HuH-7.5 (cell line): ENCODE measurements around the gene HEXD.
A peak's percentile ranks its signal among the peaks of the same experiment; 100 is the strongest.
"Not testable (repeated sequence)": the region's sequence is repeated elsewhere in the genome, so short reads cannot be mapped to it uniquely, and the experiment has no call there.

Experiments
- DNase-seq: peaks from one replicate; pipeline ENCODE4 v3.0.0; 2011; ENCODE audit warnings: low spot score

HEXD gene

GRCh38 chr17:82382220-82382932 is 35.8 kb upstream of the HEXD start:
- DNase-seq: not testable (repeated sequence)

- no peak for DNase-seq
Observed at GRCh38 chr17:82382933-82383255, 35.3 kb upstream of the HEXD start.

- no peak for DNase-seq
Observed at GRCh38 chr17:82383411-82383810, 34.7 kb upstream of the HEXD start.

GRCh38 chr17:82384051-82384729 is 34.0 kb upstream of the HEXD start:
- DNase-seq: no peak

GRCh38 chr17:82384730-82385481 is 33.2 kb upstream of the HEXD start:
- DNase-seq: peak; percentile 58

- no peak for DNase-seq
Observed at GRCh38 chr17:82385559-82386254, 32.4 kb upstream of the HEXD start.

GRCh38 chr17:82386255-82386831 is 31.8 kb upstream of the HEXD start:
- no peak for DNase-seq

- no peak for DNase-seq
Observed at GRCh38 chr17:82386881-82387704, 31.1 kb upstream of the HEXD start.

- DNase-seq: no peak
Observed at GRCh38 chr17:82387705-82388106, 30.4 kb upstream of the HEXD start.

GRCh38 chr17:82388223-82388921 is 29.8 kb upstream of the HEXD start:
- no peak for DNase-seq

- no peak for DNase-seq
Observed at GRCh38 chr17:82388922-82389283, 29.2 kb upstream of the HEXD start.

- no peak for DNase-seq
Observed at GRCh38 chr17:82389379-82389778, 28.8 kb upstream of the HEXD start.

GRCh38 chr17:82390015-82390859 is 27.9 kb upstream of the HEXD start:
- no peak for DNase-seq

GRCh38 chr17:82390860-82391435 is 27.2 kb upstream of the HEXD start:
- no peak for DNase-seq

- no peak for DNase-seq
Observed at GRCh38 chr17:82391496-82392066, 26.6 kb upstream of the HEXD start.

- DNase-seq: no peak
Observed at GRCh38 chr17:82392209-82392920, 25.8 kb upstream of the HEXD start.

- no peak for DNase-seq
Observed at GRCh38 chr17:82392941-82393340, 25.2 kb upstream of the HEXD start.

- DNase-seq: no peak
Observed at GRCh38 chr17:82394278-82394677, 23.9 kb upstream of the HEXD start.
